ENCODE measurements around the gene GLYATL3. TPM values are rescaled to one million over a fixed set of nuclear protein-coding genes. Genes with fewer than 3 reads are reported as not detected.

GLYATL3 gene
- total RNA-seq, 1 donor from 2014 or later, result not detected

DNA sequence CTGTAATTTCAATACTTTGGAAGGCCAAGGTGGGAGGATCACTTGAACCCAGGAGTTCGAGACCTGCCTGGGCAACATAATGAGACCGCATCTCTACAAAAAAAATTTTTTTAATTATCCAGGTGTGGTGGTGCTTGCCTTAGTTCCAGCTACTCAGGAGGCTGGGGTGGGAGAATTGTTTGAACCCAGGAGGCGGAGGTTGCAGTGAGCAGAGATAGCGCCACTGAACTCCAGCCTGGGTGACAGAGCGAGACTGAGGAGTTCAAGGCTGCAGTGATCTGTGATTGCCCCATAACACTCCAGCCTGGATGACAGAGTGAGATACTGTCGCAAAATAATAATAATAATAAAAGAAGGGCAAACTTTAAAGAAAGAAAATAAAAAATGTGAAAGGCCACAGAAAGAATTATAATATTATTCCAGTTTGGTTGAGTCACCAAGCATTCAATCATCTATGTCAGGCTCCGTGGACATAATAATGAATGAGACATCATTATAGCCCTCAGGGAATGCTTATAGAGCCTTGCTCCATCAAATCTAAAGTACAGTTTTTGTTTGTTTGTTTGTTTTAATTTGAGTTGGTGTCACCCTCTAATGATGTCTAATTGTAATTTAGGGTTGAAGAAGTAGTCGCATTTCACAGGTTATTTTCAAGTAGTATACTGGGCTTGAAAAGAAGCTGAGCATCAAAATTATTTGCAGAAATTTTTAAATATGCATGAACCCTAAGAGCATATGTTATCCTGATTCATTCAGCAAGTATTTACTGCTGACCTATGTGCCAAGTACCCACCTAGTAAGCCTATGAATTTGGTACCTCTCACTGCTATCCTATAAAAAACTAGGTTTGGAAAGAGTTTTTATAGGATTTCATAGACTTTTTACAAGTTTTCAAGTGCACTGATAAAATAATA is 15.1 kb downstream of the GLYATL3 start:
- DNase-seq, result no peak

DNA sequence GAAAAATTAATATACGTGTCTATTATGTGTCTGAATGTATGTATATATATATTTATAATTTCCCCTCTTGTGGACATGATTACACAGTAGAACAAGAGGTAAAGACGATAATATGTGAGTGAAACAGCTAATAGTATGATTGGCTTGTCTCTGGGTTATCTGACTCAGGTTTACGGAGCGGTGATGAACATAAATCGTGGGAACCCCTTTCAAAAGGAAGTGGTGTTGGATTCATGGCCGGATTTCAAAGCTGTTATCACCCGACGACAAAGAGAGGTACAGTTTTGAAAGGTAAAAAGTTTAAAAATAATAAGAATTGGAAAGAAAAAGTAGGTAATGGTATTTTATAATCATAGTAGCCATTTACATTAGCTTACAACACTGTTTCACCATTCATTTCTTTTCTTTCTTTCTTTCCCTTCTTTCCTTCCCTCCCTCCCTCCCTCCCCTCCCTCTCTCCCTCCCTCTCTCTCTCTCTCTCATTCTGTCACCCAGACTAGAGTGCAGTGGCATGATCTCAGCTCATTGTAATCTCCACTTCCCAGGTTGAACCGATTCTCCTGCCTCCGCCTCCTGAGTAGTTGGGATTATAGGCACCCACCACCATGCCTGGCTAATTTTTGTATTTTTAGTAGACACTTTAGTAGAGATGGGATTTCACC is 15.9 kb downstream of the GLYATL3 start:
- no peak for DNase-seq

DNA sequence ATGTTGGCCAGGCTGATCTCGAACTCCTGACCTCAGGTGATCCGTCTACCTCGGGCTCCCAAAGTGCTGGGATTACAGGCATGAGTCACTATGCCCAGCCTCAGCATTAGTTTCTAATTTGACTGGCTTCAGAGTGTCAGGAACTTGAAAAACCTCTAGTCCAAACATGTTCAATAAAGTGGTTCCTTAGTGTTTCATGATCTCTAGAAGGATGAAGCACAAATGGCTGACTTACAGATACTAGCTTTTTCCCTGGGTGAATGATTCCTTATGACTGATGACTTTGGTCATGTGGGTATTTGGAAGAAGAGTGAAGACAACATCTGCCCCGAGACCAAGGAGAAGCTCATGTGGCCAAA is 16.4 kb downstream of the GLYATL3 start:
- no peak for DNase-seq

DNA sequence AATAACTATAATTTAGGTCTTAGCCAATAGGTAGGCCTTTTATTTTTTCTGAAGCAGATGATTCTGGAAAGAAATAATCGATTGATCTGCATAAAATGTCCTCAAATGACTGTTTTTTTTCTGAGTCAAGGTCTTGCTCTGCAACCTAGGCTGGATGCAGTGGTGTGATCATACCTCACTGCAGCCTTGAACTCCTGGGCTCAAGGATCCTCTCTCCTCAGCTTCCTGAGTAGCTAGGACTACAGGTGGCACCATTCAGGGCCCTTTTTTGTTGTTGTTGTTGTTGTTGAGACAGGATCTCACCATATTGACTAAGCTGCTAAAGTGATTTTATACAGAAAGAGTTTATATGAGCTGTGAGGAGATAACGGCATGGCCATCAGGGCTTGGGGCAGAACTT is 18.2 kb downstream of the GLYATL3 start:
- DNase-seq, result no peak

DNA sequence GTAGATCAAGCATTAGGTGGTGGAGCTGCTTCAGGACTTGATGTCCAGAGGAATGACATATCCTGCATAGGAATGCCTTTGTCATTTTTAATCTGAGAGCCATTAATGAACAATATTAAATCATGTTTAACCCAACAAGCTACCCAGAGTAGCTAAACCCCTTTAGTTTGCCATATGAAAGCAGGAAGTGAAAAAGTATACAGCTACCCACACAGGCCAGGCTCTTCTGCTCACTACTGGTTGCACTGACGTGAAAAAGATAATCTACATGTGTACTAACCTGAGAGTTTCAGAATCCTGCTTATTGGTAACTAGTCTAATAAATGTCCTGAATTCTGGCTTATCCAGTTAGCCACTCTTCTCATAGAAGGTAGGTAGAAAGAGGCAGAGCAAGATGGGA is 19.9 kb downstream of the GLYATL3 start:
- no peak for DNase-seq

DNA sequence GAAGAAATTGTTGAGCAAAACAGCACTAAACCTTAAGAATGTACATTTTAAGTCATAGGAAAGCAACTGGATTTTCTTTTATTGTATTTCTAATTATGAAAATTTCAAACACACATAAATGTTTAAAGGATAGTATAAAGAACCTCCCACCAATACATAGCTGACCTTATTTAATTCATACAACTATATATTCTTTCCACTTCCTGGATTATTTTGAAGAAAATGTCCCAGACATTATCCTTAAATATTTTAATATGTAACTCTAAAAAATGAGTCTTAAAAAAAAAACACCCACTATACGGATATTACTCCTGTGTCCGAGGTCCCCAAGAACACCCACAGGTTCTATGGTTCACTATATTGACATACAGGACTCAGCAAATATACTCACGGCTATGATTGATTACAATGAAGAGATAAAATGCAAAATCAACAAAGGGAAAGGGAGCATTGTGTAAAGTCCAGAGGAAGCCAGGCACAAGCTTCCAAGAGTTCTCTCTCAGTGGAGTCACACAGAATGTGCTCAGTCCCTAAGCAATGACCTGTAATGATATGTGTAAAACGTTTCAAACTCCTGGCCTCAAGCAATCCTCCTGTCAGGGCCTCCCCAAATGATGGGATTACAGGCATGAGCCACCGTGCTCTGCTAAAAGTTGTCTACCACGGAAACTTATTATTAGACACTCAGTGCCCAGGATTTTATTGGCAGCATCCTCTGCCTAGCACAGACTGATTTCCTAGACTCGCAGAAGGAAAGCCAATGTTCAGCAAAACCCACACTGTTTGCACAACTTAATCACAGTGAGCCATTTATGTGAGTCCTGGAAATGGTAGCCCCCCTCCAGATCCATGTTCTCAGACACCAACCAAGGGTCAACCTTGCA is 23.2 kb downstream of the GLYATL3 start:
- DNase-seq, result no peak

DNA sequence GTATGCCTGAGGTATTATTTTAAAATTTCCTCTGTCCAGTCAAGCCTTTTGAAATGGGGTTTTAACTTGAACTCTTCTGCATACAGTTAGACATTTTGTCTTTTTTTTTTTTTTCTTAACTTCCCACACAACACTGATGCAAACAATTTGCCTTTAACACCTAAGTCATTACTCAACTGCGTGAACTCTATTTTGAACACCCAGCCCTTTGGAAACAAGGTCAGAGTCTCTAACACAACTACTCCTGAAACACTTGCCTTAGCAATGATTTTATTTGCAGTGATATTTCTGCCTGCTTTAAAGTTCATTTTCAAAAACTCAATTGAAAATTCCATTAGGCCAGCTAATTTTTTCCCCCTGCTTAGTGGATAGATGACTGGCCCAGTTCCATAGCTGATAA is 24.2 kb downstream of the GLYATL3 start:
- DNase-seq, result no peak

DNA sequence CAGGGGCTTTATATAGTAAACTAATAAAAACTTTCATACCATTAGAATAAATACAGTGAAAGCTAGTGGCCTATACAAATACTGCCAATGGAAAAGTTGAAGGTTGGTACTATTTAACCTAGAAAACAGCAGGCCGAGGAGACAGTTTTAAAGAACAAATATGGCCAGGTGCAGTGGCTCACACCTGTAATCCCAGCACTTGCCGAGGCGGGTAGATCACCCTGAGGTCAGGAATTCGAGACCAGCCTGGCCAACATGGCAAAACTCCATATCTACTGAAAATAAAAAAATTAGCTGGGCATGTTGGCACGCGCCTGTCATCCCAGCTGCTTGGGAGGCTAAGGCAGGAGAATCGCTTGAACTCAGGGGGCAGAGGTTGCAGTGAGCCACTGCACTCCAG is 24.8 kb downstream of the GLYATL3 start:
- no peak for DNase-seq

DNA sequence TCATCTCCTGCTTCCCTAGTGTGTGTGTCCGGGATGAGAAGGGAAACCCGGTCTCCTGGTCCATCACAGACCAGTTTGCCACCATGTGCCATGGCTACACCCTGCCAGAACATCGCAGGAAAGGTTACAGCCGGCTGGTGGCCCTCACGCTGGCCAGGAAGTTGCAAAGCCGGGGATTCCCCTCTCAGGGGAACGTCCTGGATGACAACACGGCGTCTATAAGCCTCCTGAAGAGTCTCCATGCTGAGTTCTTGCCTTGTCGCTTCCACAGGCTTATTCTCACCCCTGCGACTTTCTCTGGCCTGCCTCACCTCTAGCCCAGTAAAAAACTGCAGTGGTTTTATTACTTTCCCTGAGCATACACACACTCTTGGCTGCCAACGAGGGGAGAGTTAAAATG is 26.9 kb downstream of the GLYATL3 start:
- no peak for DNase-seq

DNA sequence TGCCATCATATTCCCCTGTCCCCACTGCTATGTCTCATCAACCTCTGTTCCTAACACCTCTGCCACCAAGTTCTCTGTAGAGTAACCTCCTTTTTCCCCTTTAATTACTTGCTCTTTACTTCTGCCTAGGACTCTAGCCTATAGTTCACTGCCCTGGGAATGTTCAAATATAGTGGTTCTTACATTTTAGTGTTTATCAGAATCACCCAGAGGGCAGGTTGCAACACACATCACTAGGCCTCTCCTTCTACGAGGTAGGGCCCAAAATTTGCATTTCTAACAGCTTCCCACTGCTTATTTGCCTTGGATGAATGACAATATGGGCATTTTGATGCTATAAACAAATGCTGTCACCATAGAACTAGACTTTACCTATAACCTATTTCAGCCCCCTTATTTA is 27.6 kb downstream of the GLYATL3 start:
- DNase-seq, result no peak

DNA sequence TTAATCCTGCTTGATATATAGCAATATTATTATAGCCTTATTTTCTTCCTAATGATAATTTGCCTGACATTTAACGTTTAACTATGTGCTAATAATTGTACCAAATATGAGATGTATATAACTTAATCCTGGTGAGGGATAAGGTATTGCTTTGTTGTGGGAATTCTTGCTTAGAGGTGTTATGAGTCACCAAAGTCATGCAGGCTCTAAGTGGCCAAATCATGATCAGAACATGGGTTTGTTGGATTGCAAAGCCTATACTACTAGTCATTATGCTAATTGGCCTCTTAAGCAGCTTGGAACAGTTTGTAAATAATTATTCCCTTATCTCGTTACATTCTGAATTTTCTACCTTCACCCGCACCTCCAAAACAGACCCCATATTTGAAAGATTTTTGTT is 28.8 kb downstream of the GLYATL3 start:
- no peak for DNase-seq

DNA sequence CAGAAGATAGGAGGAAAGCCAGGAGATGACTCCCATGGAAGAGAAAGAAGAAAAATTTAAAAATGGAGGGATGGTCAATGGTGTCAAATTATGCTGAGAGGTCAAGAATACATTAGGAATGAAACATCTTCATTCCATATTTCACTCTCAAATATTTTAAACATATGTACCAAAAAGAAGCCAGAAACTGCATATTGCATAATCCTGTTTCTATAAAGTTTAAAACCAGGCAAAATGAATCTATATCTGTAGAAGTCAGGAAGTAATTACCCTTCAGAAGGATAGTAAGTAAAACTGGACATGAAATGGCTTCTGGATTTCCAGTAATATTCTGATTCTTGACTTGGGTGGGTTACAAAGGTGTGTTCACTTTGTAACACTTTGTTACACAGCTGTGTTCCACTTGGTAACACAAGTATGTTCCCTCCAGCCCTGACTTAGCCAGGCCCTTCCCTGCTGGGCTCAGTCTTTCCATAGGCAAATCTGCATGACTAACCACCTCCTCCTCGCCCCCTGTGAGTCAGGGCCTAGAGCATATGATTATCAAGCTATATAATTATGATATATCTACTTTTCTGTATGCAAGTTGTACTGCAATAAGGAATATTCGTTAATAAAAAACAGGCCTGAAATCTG is 30.5 kb downstream of the GLYATL3 start:
- no peak for DNase-seq

DNA sequence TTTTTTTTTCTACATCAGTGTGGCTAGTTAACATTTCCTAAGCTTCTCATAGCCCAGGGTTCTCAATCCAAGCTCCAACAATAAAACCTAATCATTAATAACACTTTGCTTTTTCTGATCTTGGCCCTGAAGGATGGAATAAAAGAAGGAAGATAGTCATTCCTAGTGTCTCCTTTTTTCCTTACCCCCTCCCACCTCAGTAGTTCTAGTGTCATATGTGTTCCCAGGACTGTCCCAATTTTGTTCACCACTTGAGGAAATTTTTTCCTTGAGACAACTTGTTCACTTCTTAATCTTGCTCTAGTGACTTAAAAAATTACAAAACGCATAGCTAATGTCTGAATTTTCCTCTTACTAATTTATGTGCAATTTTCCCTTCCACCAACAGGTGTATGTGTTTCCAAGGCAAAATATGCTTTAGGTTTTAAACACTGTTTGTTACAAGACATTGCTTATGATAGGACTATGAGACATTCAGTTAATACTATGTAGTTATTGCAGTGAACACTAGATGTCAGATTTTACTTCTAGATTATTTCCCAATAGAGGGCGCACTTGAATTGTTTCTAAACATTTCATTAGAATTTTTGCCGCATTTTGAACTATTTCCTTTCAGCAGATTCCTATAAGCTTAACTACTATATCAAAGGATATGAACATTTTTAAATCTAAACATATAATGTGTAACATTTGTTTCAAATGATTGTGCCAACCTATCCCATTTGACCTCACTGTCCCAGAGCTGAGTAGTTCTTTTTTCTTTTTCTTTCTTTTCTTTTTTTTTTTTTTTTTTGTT is 32.2 kb downstream of the GLYATL3 start:
- peak; percentile 77 for DNase-seq

DNA sequence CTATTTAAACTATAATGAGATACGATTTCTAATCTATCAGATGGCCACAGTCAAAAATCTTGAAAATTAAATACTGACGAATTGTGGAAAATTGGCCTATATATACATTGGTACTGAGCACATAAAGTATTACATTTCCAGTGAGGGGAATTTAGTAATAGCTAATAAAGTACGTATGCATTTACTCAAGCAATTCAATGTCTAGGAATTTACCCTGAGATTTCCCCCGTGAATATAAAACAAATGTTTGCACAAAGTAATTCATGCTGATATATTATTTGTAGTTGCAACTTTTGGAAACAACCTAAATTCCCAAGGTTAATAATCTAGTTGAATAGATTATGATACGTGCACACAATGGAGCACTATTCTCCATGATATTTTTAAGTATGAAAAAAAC is 36.1 kb downstream of the GLYATL3 start:
- DNase-seq, result no peak

DNA sequence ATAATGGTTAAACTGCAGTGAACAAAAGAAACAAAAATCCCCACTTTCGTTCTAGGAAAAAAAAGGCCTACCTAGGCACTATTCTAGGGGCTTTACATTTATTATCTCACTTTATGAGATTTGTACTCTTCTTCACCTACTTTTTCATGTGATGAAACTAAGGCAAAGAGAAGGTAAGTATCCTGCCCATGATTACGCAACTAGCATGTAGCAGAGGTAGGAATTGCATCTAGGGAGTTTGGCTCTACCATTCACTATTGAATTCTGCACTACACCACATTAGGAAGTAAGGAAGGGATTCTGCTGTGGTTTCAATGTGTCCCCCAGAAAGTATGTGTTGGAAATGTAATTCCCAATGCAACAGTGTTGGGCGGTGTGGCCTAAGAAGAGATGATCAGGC is 39.4 kb downstream of the GLYATL3 start:
- no peak for DNase-seq

DNA sequence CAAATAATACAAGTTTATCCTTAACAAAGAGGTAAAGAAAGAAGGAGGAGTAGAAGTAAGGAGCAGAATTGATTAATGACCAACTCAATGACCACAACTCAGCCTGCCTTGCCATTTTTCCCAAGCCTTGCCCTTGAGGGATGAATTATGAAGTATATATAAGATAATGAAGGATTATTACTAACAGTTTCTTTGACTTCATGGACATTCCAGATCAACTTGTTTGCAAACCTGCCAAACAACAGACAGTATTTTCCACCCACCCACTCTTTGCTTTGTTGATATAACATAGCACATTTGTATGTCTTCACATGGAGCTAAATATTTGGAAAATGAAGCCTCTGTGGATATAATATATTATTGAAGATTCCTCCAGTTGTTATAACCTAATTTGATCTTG is 40.9 kb downstream of the GLYATL3 start:
- no peak for DNase-seq

DNA sequence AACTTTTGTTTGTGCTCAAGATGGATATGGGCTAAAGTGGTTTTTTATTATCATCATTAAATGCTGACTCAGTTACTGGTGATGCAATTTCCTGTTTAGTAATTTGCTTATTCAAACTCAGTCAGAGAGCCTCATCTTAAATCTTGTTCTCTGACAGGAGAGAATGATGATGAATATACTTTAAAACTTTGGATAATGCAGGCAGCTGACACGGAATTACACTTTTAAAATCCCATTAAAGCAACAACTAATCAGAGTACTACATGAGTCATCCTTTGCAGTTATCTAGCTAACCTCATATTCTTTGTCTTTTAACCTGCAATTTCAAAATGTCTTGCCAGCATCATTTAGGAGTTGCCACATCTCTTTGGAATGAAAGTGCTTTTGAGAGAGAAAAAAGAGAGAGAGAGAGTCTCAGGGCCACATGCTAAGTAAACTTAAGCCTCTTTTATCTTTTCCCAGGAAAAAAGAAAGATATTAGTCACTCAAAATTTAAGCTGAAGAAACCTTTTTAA is 41.5 kb downstream of the GLYATL3 start:
- no peak for DNase-seq

DNA sequence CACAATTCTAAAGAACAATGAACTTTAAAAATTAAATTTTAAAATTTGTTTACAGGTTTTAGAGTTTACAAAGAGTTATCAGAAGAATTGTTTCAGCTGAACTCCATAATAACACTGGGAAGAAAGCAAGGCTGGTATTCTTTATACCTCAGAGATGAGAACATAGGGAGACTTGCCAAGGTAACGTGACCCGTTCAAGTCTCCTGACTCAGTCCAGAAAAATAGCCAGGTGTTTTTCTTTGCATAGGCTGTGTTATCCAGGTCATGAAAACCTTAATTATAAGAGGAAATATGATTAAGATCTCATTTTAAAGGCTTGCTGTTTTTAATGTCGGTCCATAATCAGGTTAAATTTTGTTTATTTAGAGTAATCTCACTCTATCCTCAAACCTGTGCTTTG is 42.2 kb downstream of the GLYATL3 start:
- no peak for DNase-seq

DNA sequence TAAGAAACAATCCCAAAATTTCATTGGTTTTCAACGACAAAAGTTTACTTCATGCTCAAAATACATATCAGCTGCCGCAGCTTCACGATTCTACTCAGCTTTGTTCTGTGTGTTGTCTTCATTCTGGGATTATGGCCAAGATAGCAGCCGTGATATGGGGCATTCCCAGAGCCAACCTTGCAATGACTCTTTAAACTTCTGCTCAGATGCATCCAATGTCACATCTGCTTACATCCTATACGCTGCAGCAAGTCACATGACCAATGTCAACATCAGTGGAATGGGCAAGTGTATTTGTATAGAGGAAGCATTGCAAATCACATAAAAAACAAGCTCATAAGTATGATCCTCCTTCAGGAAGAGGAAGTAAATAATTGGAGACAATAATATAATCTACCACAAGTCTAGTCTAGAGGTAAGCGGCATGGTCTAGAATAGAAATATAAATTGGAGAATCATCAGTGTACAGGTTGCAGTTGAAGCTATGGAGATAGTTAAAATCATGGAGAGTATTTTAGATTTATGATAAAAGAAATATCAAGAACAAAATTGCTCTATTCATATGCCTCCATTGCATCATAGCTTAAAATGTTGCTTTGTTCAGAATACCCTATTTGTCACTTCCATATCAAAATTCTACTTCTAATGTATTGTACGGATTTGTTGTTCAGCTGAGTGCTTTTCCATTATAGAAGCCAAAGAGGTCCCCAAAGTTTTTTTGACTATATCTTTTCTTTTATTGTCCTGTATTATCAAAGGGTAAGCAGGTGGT is 43.5 kb downstream of the GLYATL3 start:
- DNase-seq, result peak; percentile 5

DNA sequence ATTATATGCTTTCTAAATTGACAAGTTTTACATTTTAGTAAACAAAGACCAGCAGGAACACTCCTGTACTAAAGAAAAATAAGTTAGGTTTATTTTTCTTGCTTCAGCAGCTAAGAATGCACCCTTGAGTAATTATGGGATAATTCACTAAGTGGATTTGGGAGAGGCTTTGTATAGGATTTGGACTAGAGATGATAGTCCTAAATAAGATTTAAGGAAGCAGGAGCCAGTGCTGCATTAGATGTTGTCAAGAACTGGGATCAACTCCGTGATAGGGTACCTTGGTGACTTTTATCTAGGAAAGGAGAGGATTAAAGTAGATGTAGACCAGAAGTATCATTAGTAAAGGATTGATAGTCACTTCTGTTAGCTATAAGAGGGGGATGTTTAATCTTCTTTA is 46.6 kb downstream of the GLYATL3 start:
- DNase-seq, result no peak
